ENCODE results near the gene RPAP2.

DNA sequence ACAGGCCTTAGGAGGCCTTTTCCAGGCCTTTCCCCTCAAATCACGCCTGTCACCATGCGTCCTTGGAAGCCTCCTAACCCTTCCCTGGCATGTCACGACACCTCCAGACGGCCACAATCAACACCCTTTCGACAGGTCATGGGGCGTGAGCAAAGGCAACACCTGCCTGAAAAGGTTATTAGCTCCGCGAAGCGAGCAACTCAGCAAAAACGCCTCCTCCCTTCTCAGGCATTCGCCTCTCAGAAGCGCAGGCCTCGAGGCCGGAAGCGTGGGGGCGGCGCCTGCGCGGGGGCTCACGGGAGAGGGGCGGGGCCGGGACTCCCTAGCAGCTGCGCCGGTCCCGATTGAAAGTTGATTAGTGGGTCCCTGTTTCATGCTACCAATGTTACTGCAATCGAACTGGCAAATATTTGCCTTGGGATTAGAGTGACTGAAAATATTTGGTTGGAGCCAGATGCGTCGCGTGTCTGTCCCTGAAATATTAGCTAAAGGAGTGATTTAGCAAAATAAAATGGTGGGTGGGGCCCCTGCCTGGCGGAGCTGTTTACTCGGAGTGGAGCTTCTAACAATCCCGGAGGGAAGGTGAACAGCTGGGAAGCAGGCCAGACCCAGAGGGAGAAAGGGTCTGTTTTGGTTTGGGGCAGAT, 143.0 kb downstream of the RPAP2 start:
- no peak for TF ChIP-seq EZH2phosphoT487 (IDR thresholded peaks at IDR 0.05; ENCODE audit: borderline replicate concordance, low read depth, low read length)
- TF ChIP-seq, protein P1, sequence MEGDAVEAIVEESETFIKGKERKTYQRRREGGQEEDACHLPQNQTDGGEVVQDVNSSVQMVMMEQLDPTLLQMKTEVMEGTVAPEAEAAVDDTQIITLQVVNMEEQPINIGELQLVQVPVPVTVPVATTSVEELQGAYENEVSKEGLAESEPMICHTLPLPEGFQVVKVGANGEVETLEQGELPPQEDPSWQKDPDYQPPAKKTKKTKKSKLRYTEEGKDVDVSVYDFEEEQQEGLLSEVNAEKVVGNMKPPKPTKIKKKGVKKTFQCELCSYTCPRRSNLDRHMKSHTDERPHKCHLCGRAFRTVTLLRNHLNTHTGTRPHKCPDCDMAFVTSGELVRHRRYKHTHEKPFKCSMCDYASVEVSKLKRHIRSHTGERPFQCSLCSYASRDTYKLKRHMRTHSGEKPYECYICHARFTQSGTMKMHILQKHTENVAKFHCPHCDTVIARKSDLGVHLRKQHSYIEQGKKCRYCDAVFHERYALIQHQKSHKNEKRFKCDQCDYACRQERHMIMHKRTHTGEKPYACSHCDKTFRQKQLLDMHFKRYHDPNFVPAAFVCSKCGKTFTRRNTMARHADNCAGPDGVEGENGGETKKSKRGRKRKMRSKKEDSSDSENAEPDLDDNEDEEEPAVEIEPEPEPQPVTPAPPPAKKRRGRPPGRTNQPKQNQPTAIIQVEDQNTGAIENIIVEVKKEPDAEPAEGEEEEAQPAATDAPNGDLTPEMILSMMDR (conservative IDR thresholded peaks at IDR 0.05; ENCODE audit: low read length) = no peak
